ENCODE measurements around the gene ZBTB44.

DNA sequence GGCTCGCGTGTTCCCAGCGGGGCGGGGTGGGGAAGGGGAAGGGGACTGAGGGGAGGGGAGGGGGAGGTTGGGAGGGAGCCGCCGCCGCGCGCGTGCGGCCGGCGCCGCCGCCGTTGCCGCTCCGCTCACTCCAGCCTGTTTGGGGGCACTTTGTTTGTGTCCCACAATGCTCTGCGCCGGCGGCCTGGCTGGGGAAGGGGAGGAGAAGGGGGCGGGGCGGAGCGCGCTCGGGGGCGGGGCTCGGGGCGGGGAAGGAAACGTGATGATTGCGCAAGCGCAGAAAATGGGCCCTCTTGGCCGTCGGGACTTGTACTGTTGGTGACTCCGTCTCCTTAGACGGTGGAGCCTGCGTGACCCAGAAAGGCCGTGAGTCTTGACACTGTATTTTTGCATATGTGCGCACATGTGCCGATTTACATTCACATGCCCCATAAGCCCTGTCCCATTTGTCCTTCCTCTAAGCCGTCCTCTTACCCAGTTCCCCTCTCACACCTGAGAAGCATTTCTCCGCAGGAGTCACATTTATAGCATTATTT, at the start of gene ZBTB44:
- TF ChIP-seq POLR2AphosphoS5 (IDR thresholded peaks at IDR 0.05; ENCODE audit: low read depth, low read length) (peak; percentile 75), SIN3A (IDR thresholded peaks at IDR 0.05; ENCODE audit: borderline replicate concordance, insufficient read depth, low read depth, low read length) (0 out of 2 replicates have a peak, but pooled peaks have one; percentile 14), TCF7L2 (IDR thresholded peaks at IDR 0.05; ENCODE audit: low read depth, low read length) (no peak)
- TF ChIP-seq, protein P1, sequence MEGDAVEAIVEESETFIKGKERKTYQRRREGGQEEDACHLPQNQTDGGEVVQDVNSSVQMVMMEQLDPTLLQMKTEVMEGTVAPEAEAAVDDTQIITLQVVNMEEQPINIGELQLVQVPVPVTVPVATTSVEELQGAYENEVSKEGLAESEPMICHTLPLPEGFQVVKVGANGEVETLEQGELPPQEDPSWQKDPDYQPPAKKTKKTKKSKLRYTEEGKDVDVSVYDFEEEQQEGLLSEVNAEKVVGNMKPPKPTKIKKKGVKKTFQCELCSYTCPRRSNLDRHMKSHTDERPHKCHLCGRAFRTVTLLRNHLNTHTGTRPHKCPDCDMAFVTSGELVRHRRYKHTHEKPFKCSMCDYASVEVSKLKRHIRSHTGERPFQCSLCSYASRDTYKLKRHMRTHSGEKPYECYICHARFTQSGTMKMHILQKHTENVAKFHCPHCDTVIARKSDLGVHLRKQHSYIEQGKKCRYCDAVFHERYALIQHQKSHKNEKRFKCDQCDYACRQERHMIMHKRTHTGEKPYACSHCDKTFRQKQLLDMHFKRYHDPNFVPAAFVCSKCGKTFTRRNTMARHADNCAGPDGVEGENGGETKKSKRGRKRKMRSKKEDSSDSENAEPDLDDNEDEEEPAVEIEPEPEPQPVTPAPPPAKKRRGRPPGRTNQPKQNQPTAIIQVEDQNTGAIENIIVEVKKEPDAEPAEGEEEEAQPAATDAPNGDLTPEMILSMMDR (IDR thresholded peaks at IDR 0.05), result no peak
- TF ChIP-seq, protein P2, sequence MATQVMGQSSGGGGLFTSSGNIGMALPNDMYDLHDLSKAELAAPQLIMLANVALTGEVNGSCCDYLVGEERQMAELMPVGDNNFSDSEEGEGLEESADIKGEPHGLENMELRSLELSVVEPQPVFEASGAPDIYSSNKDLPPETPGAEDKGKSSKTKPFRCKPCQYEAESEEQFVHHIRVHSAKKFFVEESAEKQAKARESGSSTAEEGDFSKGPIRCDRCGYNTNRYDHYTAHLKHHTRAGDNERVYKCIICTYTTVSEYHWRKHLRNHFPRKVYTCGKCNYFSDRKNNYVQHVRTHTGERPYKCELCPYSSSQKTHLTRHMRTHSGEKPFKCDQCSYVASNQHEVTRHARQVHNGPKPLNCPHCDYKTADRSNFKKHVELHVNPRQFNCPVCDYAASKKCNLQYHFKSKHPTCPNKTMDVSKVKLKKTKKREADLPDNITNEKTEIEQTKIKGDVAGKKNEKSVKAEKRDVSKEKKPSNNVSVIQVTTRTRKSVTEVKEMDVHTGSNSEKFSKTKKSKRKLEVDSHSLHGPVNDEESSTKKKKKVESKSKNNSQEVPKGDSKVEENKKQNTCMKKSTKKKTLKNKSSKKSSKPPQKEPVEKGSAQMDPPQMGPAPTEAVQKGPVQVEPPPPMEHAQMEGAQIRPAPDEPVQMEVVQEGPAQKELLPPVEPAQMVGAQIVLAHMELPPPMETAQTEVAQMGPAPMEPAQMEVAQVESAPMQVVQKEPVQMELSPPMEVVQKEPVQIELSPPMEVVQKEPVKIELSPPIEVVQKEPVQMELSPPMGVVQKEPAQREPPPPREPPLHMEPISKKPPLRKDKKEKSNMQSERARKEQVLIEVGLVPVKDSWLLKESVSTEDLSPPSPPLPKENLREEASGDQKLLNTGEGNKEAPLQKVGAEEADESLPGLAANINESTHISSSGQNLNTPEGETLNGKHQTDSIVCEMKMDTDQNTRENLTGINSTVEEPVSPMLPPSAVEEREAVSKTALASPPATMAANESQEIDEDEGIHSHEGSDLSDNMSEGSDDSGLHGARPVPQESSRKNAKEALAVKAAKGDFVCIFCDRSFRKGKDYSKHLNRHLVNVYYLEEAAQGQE (IDR thresholded peaks at IDR 0.05; ENCODE audit: insufficient read depth in 1 of 2, low read depth in 2 of 2, low read length in 1 of 2), result no peak
